HG03354 (cell line): ENCODE measurements around the gene KIF4A.
A peak's percentile ranks its signal among the peaks of the same experiment; 100 is the strongest.
"Not testable (repeated sequence)": the region's sequence is repeated elsewhere in the genome, so short reads cannot be mapped to it uniquely, and the experiment has no call there.

Experiments
- ATAC-seq: cut with Tn5 transposase; IDR thresholded peaks from one replicate; pipeline ENCODE4 v1.9.1; 2021; ENCODE audit warnings: mild to moderate bottlenecking; ENCODE audit not compliant: unreplicated experiment, poor library complexity, severe bottlenecking

Gene KIF4A

GRCh38 chrX:70281951-70282350, 8.0 kb upstream of the KIF4A start, which contains the start of gene RAB41:
RAB41 (plus strand) TSS chrX:70282172; CDS start chrX:70282218, 46 bp downstream.
- no peak for ATAC-seq

DNA sequence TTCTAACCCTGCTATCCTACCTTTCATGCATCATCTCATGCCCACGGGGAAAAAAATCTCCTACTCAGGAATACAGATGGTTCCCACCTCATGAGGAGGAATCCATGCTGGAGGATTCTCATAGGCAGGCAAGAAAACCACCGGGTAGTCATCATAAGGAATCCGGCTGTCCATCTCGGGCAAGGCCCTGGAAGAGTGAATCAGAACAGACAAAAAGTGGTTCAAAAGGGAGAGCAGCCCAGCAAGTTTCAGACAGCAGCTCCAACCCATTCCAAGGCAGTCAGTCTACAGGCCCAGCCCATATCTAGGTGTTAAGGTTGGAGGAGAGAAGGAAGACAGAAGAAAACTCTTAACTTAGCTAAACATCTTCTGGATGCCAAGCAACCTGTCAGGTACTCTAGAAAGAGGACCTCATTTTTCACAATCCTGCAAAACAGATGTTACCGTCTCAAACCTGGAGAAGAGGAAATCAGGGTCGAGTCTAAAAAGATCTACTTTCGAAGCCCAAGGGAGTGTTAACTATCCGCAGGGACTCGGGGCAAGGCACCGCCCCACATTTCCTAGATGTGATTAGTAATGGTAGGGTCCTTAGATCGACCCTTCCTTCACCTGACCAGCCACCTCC, 624 bp upstream of the KIF4A start:
- peak; percentile 5 for ATAC-seq

GRCh38 chrX:70292788-70293187, 2.9 kb downstream of the KIF4A start:
- no peak for ATAC-seq

GRCh38 chrX:70293621-70294020, 3.7 kb downstream of the KIF4A start:
- no peak for ATAC-seq

- ATAC-seq = no peak
Measured at GRCh38 chrX:70301716-70302115, 11.8 kb downstream of the KIF4A start.

DNA sequence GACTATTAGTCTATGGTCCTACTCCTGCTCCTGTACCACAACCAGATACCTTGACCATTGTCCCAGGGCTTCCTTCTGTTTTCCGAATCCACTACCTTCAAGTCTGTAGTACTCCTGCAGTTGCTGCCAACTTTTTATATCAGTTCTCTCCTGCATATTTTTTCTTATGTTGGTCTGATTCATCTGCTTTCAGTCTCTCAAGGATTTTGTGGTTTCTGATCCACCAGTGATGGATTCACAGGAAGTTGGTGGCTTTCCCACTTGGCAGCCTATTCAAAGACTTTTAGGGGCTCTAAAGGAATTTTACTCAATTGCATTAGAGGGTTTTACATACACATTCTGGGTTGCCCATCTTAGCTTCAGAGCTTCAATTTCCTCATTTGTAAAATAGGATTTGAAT, 23.6 kb downstream of the KIF4A start:
- no peak for ATAC-seq

- ATAC-seq = no peak
Measured at GRCh38 chrX:70322784-70323183, 32.9 kb downstream of the KIF4A start.

- not testable (repeated sequence) for ATAC-seq
Measured at GRCh38 chrX:70323628-70324027, 33.7 kb downstream of the KIF4A start.

GRCh38 chrX:70324326-70324725, 34.4 kb downstream of the KIF4A start:
- ATAC-seq = no peak

GRCh38 chrX:70331161-70331560, 41.3 kb downstream of the KIF4A start:
- ATAC-seq = no peak

- ATAC-seq = no peak
Measured at GRCh38 chrX:70332600-70332999, 42.7 kb downstream of the KIF4A start.

GRCh38 chrX:70336767-70337166, 46.9 kb downstream of the KIF4A start:
- peak; percentile 100 for ATAC-seq

- no peak for ATAC-seq
Measured at GRCh38 chrX:70338290-70338689, 48.4 kb downstream of the KIF4A start.

DNA sequence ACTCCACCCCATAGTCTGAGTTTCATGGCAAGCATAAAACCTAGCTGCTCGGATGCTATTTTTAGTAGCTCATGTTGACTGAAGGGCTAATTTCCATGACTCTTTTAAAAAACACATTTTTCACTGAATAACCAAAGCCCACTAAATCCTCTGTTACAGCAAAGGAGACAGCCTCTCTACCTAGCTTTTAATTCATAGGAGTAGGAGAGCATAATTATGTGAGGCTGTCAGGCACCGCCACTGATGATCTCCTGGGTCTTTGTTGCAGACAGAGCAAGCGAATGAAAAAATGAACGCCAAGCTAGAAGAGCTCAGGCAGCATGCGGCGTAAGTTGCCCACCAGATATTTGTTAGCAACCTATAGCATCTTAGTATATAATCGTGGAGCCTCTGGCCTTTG, 53.5 kb downstream of the KIF4A start:
- ATAC-seq = no peak

GRCh38 chrX:70346418-70347070, 56.6 kb downstream of the KIF4A start:
- ATAC-seq = no peak

GRCh38 chrX:70348825-70349224, 58.9 kb downstream of the KIF4A start:
- not testable (repeated sequence) for ATAC-seq

- ATAC-seq = not testable (repeated sequence)
Measured at GRCh38 chrX:70349367-70350125, 59.6 kb downstream of the KIF4A start.

GRCh38 chrX:70352496-70352895, 62.6 kb downstream of the KIF4A start:
- ATAC-seq = no peak

GRCh38 chrX:70353514-70353913, 63.6 kb downstream of the KIF4A start:
- no peak for ATAC-seq

DNA sequence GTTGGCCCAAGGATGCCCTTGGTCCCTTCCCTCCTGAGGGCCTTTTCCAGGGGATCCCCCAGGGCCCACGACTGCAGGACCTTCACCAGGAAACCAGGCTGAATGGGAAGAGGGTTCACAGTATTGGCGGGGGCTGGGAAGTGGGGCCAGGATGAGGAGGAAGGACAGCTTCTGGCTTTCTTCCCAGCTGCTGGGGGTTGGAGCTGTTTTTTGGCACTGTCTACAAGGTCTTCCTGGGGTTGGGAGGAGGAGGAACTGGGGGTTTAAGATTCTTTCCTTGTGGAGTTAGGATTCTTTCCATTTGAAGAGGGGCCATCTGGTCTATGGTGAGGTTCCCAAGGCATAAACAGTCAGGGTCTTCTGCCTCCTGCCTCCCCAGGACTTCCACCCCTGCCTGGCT, 64.8 kb downstream of the KIF4A start:
- ATAC-seq = no peak

DNA sequence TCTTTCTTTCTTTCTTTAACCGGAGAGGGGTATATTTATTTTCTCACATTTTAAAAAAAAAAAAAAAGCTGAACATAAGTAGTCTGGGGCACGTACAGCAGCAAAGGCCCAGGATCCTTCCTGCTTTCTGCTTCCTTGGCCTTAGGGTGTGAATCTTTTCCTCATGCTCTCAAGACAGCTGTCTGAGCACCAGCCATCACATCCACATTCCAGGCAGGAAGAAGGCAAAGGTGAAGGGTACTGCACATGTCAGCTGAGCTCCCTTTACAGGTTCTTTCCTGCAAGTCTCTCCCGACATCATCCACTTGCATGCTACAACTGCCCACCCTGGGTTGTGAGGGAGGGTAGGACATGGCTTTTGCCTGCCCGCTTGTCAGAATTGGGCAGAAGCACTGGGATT, 69.6 kb downstream of the KIF4A start:
- no peak for ATAC-seq
